NCI-H2107 (cell line): ENCODE measurements around the gene ST8SIA5.
A peak's percentile ranks its signal among the peaks of the same experiment; 100 is the strongest.

Experiments
- DNase-seq: peaks from one replicate; lab custom pipeline; 2025; lab: John Stamatoyannopoulos, UW

Gene ST8SIA5

GRCh38 chr18:46628206-46628605 lies 128.6 kb downstream of the ST8SIA5 start:
- no peak for DNase-seq

GRCh38 chr18:46627136-46627535 lies 129.7 kb downstream of the ST8SIA5 start:
- DNase-seq, result no peak

GRCh38 chr18:46625069-46625468 lies 131.8 kb downstream of the ST8SIA5 start:
- no peak for DNase-seq

- no peak for DNase-seq
Measured at GRCh38 chr18:46624127-46624526, 132.7 kb downstream of the ST8SIA5 start.

GRCh38 chr18:46623541-46623940 lies 133.3 kb downstream of the ST8SIA5 start:
- no peak for DNase-seq

- no peak for DNase-seq
Measured at GRCh38 chr18:46622999-46623398, 133.9 kb downstream of the ST8SIA5 start.

- DNase-seq, result no peak
Measured at GRCh38 chr18:46622451-46622850, 134.4 kb downstream of the ST8SIA5 start.

- DNase-seq, result peak; percentile 32
Measured at GRCh38 chr18:46621871-46622270, 135.0 kb downstream of the ST8SIA5 start.

- no peak for DNase-seq
Measured at GRCh38 chr18:46621111-46621766, 135.6 kb downstream of the ST8SIA5 start.

GRCh38 chr18:46619559-46619958 lies 137.3 kb downstream of the ST8SIA5 start:
- DNase-seq, result no peak
